GM11168 (cell line): ENCODE measurements around the gene OR13C5.

Source experiments
- in situ Hi-C: fragments of 300-500 bp; cut with MboI; formaldehyde crosslinking; loops from one replicate; pipeline ENCODE4 v1.12.0; 2022; ENCODE audit warnings: low sequenced_read_pairs; ENCODE audit not compliant: unreplicated experiment

The OR13C5 gene

DNA sequence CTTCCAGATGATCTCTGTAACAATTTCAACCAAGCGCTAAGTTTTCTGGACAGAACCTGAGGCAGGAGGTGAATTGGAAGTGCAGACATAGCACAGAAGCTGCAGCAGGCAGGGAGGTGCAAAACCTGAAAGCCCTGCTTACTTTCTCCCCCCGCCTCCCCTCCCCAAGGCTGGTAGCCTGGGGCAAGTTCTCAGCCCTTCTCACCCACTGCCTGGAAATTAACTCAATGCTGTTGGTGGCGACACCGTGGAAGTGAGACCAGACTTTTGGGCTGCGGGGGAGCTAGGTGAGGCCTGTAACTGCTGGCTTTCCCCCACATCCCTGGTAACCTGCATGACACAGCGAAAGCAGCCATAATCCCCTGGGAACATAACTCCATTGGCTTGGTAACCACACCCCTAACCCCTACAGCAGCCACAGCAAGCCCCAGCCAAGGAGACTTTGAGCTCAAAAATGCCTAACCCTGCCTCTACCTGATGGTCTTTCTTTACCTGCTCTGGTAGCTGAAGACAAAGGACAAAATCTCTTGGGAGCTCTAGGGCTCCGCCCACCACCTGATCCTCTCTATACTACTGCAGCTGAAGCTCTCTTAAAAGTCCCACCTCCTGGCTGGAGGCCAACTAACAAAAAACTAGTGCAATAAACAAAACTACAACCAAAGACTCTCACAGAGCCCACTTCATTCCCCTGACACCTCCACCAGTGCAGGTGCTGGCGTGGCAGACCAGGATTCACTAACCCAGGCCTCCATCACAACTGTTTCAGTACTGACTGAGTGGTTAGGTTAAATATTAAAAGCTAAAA lies 42.2 kb downstream of the OR13C5 start:
- in situ Hi-C loops: no loop called here

DNA sequence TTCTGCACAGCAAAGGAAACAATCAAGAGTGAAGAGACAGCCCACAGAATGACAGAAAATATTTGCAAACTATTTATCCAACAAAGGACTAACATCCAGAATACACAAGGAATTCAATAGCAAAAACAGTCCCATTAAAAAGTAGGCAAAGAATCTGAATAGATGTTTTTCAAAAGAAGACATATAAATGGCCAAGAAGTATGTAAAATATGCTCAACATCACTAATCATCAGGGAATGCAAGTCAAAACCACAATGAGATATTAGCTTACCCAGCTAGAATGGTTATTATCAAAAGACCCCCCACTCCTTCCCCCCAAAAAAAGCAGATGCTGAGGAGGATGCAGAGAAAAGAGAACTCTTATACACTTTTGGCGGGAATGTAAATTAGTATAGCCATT lies 43.7 kb downstream of the OR13C5 start:
- in situ Hi-C loops: no loop called here

GRCh38 chr9:104553261-104553660 lies 46.0 kb downstream of the OR13C5 start:
- in situ Hi-C loops: no loop called here
